K562 (cell line): ENCODE results near the gene TUBB2A. TPM values are rescaled to one million over a fixed set of nuclear protein-coding genes. Genes with fewer than 3 reads are reported as not detected.

ENCODE experiments used
- BACH1 ChIP-seq: fragments of 200-800 bp; sonication (Bioruptor generic); IDR thresholded peaks from 2 replicates; pipeline ENCODE4 v1.6.1; 2016; ENCODE audit warnings: missing genetic modification characterization, missing compliant biosample characterization
- FOXJ2 ChIP-seq: fragments of 200-800 bp; sonication (Bioruptor generic); IDR thresholded peaks from 2 replicates; pipeline ENCODE4 v1.6.1; 2016; ENCODE audit warnings: missing genetic modification characterization, missing compliant biosample characterization
- FOXP1 ChIP-seq: sonication (generic); formaldehyde crosslinking; IDR thresholded peaks from 2 replicates; pipeline ENCODE4 v1.8.0; 2022; ENCODE audit warnings: mild to moderate bottlenecking, missing genetic modification reagents
- GATAD2B ChIP-seq: fragments of 450-650 bp; IDR thresholded peaks from 2 replicates; pipeline ENCODE4 v1.6.1; 2017; ENCODE audit warnings: mild to moderate bottlenecking, borderline replicate concordance
- HNRNPH1 ChIP-seq: fragments of 200-400 bp; formaldehyde crosslinking; optimal IDR thresholded peaks from 2 replicates; pipeline ENCODE3; 2017; ENCODE audit warnings: low read depth, mild to moderate bottlenecking, low read length, moderate library complexity
- MED1 ChIP-seq: sonication (generic); formaldehyde crosslinking; IDR thresholded peaks from 2 replicates; pipeline ENCODE4 v1.8.1; 2023; ENCODE audit warnings: missing genetic modification reagents, borderline replicate concordance
- MYNN ChIP-seq, 2 experiments: sonication (generic); formaldehyde crosslinking in 1 of 2; IDR thresholded peaks; 2 replicates each; pipeline versions ENCODE4 v1.5.0 to v1.6.1; 2016 to 2020; ENCODE audit warnings: antibody characterized with exemption in 1 of 2, missing genetic modification reagents in 1 of 2
- NR1H2 ChIP-seq: sonication (generic); formaldehyde crosslinking; IDR thresholded peaks from 2 replicates; pipeline ENCODE4 v1.4.0; 2020; ENCODE audit warnings: mild to moderate bottlenecking, missing genetic modification reagents
- POLR2B ChIP-seq: fragments of 450-650 bp; IDR thresholded peaks from 2 replicates; pipeline ENCODE4 v1.6.1; 2018; ENCODE audit warnings: low read depth; ENCODE audit not compliant: partially characterized antibody
- RNF2 ChIP-seq: sonication (generic); IDR thresholded peaks from 2 replicates; pipeline ENCODE4 v1.6.1; 2016
- SETDB1 ChIP-seq: IDR thresholded peaks from one replicate; pipeline ENCODE4 v1.6.1; 2012; ENCODE audit warnings: low read length, control low read depth, inconsistent platforms
- SNRNP70 ChIP-seq: fragments of 200-400 bp; formaldehyde crosslinking; optimal IDR thresholded peaks from 2 replicates; pipeline ENCODE3; 2017; ENCODE audit warnings: low read depth, low read length
- TAF1 ChIP-seq: IDR thresholded peaks from 2 replicates; pipeline ENCODE4 v1.6.1; 2011; ENCODE audit warnings: mild to moderate bottlenecking, low read length, moderate library complexity; ENCODE audit not compliant: insufficient read depth, control insufficient read depth, severe bottlenecking; ENCODE audit errors: extremely low read depth
- TAF9B ChIP-seq: fragments of 450-650 bp; IDR thresholded peaks from 2 replicates; pipeline ENCODE4 v1.6.1; 2018; ENCODE audit warnings: mild to moderate bottlenecking; ENCODE audit not compliant: partially characterized antibody
- ZNF695 ChIP-seq: fragments of 450-650 bp; formaldehyde crosslinking; IDR thresholded peaks from 2 replicates; pipeline ENCODE4 v1.4.0; 2020; ENCODE audit warnings: mild to moderate bottlenecking, moderate library complexity
- ZNF699 ChIP-seq: fragments of 250-450 bp; sonication (Bioruptor Pico); IDR thresholded peaks from 2 replicates; pipeline ENCODE4 v1.8.0; 2021; ENCODE audit warnings: mild to moderate bottlenecking, moderate library complexity; ENCODE audit not compliant: insufficient replicate concordance
- polyA plus RNA-seq, 8 experiments: library from polyadenylated mRNA; depleted of rRNA in 4 of 8; stranded (reverse) in 5 of 8; unstranded in 3 of 8; fragments of >200 nt; fragmentation: Nextera tagmentation in 2 of 8; fragmentation: Illumina TruSeq in 1 of 8; extraction: Ambion mirVana in 2 of 8; extraction: Trizol in 1 of 8; gene quantifications; 2 replicates each; pipeline versions ENCODE4 v1.2.1 to v1.2.3, GENCODE V29; 2011 to 2014; ENCODE audit warnings: inconsistent platforms in 1 of 8, missing spikeins in 1 of 8
- total RNA-seq, 7 experiments: library from RNA; depleted of rRNA in 6 of 7; stranded (reverse); fragments of >200 nt in 6 of 7; fragmentation: Illumina TruSeq in 2 of 7; extraction: Trizol in 2 of 7; gene quantifications; 2 replicates each; pipeline versions ENCODE4 v1.2.1 to v1.2.3, GENCODE V29; 2011 to 2021; ENCODE audit warnings: low replicate concordance in 1 of 7
- TF ChIP-seq, protein P1 (sequence below): IDR thresholded peaks from 2 replicates; pipeline ENCODE4 v1.6.1; 2016; ENCODE audit warnings: missing genetic modification characterization, missing compliant biosample characterization
- TF ChIP-seq, protein P2 (sequence below): conservative IDR thresholded peaks from 2 replicates; pipeline ENCODE4 v1.6.1; 2011; ENCODE audit warnings: low read depth, mild to moderate bottlenecking, low read length; ENCODE audit not compliant: control insufficient read depth
- TF ChIP-seq, protein P3 (sequence below): fragments of 450-650 bp; formaldehyde crosslinking; IDR thresholded peaks from 2 replicates; pipeline ENCODE4 v1.4.0; 2022; ENCODE audit warnings: mild to moderate bottlenecking, moderate library complexity
- TF ChIP-seq, protein P4 (sequence below): fragments of 250-450 bp; sonication (Bioruptor Pico); IDR thresholded peaks from 2 replicates; pipeline ENCODE4 v1.6.1; 2021; ENCODE audit warnings: mild to moderate bottlenecking
- TF ChIP-seq, protein P5 (sequence below): fragments of 450-650 bp; IDR thresholded peaks from 2 replicates; pipeline ENCODE4 v1.6.1; 2016; ENCODE audit warnings: antibody characterized with exemption

TUBB2A gene
- total and polyA plus RNA-seq, 9 of the 15 experiments (the other 6 are each of a cell fraction or from before 2014, with no cell fraction given): 3.6 to 92.1 (median 45.6) TPM

DNA sequence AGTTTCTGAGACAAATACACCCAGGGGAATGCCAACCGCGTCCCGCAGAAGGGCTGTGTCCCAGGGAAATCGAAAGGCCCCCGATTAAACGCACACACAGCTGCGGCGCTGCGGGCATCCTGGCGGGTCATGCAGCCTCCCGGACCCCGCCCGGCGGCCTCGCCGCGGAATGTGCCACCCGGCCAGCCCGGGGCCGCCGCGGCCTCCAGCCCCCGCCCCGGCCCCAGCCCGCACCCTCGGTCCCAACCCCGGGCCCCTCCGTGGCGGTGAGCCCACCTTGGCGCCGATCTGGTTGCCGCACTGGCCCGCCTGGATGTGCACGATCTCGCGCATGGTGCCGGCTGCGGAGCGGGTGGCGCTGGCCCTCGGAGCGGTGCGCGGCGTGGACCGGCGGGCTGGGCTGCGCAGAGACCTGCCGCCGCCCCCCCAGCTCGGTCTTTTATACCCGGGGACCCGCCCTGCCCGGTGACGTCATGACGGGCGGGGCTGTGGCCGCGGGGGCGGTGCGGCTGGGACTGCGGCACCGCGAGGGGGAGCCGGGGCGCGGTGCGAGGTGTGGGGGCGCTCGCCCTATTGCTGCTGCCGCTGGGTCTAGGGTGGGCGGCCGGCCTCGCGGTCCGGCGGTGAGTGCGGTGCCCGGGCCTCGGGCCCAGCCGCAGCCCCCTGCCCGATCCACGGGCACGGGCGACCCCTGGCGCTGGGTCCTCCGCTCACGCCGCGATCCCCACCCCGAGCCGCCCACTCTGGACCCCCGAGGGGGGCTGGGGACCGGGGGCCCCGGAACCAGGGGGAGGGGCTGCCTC is at the start of gene TUBB2A (continued):
- TF ChIP-seq POLR2B (peak; percentile 71), ZNF695 (CRISPR knock-in tag) (no peak), MED1 (peak; percentile 70; the same call in 1 of the 2 replicates), FOXJ2 (tag) (no peak; the same call in 1 of the 2 replicates), TAF1 (peak; percentile 97), FOXP1 (CRISPR knock-in tag) (peak; percentile 76; the same call in 1 of the 2 replicates), ZNF699 (CRISPR knock-in tag) (no peak), HNRNPH1 (no peak), BACH1 (no peak), NR1H2 (CRISPR knock-in tag) (peak; percentile 83), RNF2 (no peak; the same call in 1 of the 2 replicates), MYNN (IDR thresholded peaks at IDR 0.05) (no peak), MYNN (CRISPR knock-in tag; IDR thresholded peaks at IDR 0.05) (no peak), SETDB1 (no peak), GATAD2B (peak; percentile 99), SNRNP70 (no peak), TAF9B (no peak)
- TF ChIP-seq, protein P1, sequence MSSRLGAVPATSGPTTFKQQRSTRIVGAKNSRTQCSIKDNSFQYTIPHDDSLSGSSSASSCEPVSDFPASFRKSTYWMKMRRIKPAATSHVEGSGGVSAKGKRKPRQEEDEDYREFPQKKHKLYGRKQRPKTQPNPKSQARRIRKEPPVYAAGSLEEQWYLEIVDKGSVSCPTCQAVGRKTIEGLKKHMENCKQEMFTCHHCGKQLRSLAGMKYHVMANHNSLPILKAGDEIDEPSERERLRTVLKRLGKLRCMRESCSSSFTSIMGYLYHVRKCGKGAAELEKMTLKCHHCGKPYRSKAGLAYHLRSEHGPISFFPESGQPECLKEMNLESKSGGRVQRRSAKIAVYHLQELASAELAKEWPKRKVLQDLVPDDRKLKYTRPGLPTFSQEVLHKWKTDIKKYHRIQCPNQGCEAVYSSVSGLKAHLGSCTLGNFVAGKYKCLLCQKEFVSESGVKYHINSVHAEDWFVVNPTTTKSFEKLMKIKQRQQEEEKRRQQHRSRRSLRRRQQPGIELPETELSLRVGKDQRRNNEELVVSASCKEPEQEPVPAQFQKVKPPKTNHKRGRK (tag): no peak
- TF ChIP-seq, protein P2, sequence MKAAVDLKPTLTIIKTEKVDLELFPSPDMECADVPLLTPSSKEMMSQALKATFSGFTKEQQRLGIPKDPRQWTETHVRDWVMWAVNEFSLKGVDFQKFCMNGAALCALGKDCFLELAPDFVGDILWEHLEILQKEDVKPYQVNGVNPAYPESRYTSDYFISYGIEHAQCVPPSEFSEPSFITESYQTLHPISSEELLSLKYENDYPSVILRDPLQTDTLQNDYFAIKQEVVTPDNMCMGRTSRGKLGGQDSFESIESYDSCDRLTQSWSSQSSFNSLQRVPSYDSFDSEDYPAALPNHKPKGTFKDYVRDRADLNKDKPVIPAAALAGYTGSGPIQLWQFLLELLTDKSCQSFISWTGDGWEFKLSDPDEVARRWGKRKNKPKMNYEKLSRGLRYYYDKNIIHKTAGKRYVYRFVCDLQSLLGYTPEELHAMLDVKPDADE: peak; percentile 80
- TF ChIP-seq, protein P3, sequence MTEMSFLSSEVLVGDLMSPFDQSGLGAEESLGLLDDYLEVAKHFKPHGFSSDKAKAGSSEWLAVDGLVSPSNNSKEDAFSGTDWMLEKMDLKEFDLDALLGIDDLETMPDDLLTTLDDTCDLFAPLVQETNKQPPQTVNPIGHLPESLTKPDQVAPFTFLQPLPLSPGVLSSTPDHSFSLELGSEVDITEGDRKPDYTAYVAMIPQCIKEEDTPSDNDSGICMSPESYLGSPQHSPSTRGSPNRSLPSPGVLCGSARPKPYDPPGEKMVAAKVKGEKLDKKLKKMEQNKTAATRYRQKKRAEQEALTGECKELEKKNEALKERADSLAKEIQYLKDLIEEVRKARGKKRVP: no peak
- TF ChIP-seq, protein P4, sequence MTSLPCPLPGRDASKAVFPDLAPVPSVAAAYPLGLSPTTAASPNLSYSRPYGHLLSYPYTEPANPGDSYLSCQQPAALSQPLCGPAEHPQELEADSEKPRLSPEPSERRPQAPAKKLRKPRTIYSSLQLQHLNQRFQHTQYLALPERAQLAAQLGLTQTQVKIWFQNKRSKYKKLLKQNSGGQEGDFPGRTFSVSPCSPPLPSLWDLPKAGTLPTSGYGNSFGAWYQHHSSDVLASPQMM (CRISPR knock-in tag): no peak
- TF ChIP-seq, protein P5, sequence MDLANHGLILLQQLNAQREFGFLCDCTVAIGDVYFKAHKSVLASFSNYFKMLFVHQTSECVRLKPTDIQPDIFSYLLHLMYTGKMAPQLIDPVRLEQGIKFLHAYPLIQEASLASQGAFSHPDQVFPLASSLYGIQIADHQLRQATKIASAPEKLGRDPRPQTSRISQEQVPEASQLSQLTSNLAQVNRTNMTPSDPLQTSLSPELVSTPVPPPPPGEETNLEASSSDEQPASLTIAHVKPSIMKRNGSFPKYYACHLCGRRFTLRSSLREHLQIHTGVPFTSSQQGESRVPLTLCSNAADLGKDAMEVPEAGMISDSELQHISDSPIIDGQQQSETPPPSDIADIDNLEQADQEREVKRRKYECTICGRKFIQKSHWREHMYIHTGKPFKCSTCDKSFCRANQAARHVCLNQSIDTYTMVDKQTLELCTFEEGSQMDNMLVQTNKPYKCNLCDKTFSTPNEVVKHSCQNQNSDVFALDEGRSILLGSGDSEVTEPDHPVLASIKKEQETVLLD: no peak
